Measurements from ENCODE around the gene PLOD1.

The PLOD1 gene

DNA sequence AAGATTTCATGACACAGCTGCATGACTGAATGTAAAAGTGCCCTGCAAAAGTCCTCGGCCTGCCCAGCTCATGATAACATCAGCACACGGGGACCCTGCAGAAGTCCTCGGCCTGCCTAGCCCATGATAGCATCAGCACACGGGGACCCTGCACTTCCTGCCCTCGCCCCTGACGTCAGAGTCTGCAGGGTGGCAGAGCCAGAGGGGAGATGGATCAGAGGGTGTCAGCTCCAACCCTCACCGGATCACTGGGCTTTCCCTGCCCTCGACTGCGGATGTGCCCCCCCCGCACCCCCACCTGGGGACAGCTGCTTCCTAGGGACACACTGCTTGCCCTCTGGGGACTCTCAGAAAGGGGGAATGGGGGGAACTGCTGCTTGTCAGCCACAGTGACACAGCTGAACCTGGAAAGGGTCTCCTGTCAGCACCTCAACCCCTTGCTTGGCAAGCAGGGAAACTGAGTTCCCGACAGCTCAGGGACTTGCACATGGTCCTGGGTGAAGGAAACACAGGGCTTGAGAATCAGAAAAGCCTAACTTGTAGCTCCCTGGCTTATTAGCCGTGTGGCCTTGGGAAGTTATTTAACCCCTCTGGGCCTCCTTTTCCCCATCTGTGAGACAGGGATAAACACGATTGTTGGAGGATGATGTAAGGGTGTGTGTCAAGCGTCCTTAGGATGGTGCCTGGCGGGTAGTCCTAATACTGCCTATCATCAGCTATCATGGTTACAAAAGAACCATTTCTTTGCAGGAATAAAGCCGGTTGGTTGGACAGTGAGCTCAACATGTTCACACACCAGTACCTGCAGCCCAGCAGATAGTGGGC lies 76.4 kb downstream of the PLOD1 start:
- no peak for DNase-seq

DNA sequence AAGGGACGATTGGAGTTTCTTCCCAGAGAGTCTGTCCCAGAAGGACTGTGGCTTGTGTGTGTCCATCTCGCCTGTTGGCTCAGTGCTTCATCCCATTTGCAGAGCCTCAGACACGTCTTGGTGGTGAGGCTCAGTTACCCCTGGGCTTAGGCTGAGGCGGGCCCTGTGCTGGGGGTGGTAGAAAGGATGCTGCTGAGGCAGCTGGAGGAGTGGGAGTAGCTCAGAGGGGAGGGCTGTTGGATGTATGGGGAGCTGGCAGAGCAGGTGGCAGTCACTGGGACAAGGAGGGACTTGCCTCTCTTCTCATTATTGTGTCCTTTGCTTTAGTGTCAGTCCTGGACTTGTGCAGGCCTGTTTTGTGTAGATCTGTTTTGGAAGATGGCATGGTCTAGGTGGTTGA lies 77.5 kb downstream of the PLOD1 start:
- no peak for DNase-seq

DNA sequence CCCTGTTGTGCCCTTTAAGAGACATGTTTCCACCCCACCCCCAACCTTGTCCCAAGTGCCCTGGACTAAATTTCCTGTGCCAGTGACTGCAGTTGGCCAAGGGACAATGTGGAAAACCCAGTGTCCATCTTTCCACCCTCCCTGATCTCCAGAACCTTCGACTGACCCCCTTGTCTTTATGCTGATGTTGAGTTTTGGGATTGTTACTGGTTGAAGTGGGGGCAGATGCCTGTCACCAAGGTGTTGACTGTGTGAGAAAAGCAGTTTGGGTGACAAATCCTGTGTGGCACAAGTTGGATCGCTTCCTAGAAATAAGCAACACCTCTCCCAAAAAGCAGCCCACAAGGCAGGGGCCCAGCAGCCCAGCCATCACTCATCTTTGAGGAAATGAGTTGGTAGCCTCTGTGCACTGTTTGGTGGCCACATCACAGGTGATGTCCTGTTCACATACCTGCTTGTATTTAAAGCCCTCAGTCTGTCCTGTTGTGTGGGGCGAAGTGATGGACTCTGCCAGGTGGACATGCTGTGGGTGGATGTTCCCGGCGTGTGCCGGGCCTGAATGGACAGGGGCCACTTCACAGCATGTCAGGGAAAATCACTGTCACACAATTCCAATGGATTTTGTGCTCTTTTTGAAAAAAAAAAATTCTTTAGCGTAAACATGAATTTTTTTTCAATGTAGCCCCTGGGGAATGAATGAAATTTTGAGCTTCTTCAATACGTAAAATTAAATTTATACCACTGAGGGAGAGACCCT lies 78.2 kb downstream of the PLOD1 start:
- no peak for DNase-seq

DNA sequence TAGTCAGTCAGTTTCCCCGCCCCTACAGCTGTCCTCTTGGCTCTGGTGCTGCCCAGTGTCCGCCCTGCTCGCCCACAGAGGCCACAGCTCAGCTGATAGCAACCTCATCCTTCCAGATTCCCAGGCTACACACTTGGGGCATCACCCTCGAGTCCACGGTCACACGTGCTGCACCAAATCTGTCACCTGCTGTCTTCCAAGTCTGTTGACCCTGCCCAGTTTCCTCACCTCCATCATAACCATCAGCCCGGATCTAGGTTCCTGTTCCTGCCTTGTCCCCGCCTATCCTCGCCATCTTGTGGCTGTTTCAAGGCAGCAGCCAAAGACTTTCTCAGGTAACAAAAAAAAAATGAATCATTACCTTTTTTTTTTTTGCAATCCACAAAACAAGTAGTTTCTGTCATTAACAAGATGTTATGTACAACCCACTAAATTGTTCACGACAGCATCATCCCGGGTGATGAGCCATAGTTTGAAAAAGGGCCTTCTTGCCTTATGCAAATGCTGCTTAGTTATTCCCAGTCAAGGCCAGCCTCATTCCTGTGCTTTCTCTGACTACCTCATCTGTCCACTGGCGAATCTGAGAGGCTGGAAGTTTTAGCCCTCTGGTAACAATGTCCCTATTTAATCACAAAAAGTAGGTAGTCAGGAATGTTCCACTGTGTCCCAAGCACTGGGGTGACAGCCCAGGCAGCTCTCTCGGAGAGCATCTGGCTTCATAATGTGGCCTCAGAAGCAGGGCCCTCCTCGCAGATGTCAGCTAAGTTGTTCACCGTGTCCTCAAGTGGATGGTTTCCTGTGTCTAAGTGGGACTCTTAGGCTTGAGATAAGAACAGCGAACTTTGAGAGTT lies 79.8 kb downstream of the PLOD1 start:
- DNase-seq: peak; percentile 48

DNA sequence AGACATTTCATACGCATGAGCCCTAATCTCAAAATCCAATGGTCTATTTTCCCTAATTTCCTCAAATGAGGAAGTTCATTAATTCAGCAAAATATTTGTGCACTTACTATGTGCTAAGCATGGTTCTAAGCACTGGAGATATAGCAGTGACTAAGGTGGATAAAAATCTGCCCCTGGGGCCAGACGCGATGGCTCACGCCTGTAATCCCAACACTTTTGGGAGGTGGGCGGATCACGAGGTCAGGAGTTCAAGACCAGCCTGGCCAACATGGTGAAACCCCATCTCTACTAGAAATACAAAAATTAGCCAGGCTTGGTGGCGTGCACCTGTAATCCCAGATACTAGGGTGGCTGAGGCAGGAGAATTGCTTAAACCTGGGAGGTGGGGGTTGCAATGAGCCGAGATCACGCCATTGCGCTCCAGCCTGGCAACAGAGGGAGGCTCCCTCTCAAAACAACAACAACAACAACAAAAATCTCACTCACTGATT lies 80.5 kb downstream of the PLOD1 start:
- no peak for DNase-seq

DNA sequence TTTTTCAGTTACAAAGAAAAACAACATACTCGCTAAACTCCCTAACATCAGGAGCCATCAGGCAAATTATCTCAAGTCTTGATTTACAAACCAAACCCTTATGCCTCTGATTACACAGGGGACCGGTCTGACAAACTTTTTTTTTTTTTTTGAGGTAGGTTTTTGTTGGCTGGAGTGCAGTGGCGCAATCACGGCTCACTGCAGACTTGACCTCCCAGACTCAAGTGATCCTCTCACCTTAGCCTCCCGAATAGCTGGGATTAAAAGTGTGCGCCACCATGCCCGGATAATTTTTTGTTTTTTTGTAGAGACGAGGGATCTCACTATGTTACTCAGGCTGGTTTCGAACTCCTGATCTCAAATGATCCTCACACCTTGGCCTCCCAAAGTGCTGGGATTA lies 81.0 kb downstream of the PLOD1 start:
- no peak for DNase-seq

DNA sequence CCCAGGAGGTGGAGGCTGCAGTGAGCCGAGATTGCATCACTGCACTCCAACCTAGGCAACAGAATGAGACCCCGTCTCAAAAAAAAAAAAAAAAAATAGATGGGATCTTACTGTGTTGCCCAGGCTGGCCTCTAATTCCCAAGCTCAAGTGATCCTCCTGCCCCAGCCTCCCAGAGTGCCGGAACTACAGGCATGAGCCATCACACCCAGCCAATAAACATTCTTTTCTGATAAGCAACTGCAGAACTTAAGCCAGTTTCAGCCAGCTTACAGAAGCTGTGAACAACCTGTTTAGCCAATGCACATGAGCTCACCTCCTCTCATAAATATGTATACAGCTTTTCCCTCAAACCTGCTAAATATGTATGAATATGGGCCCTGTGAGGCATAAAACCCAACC lies 81.7 kb downstream of the PLOD1 start:
- no peak for DNase-seq

DNA sequence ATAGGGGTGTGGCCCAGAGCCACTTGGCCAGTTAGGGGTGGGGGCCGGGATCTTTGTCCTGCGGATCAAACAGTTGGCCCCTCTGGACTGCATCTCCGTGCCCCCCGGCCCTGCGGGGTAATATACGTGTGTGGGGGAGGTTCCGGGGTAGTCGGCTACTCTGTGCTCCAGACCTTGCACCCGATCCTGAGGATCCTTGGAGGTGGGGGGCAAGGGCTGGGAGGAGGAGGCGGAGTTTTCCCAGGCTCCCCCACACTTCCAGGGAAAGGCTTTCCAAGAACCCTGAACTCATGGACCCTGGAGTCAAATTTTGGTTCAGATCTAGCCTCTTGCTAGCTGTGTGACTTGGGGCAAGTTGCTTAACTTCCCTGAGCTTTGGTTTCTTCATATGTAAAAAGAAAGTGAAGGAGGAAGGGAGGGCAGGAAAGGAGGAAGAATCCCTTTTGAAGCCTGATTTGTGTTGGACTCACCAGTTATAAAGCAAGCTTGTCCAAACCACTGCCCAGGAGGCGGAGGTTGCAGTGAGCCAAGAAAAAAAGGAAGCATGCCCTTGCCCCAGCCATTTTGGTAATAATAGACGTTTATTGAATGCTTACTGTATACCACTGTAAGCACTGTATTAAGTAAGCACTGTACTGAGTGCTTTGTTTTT lies 85.5 kb downstream of the PLOD1 start:
- no peak for DNase-seq

DNA sequence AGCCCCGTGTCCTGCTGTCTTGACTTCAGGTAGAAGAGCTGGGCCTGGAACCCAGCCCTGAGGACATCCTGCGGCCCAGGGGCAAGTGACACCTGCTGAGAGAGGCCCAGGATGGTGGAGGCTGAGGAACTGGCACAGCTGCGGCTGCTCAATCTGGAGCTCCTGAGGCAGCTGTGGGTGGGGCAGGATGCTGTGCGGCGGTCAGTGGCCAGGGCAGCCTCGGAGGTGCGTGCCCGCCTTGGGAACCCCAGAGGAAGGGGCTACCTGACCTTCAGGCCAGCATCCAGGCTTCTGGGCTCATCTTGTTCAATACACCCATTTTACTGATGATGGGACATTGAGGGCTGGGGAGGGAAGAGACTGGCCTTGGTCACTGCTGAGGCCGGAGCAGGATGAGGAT lies 87.1 kb downstream of the PLOD1 start:
- no peak for DNase-seq

DNA sequence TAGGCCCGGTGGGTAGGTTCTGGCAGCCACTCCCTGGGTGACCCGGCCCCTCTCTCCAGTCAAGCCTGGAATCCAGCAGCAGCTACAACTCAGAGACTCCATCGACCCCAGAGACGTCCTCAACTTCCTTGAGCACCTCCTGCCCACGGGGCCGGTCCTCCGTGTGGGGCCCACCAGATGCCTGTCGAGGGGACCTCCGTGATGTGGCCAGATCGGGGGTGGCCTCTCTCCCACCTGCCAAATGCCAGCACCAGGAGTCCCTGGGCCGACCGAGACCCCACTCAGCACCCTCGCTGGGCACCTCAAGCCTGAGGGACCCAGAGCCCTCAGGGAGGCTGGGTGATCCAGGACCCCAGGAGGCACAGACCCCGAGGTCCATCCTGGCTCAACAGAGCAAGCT lies 87.5 kb downstream of the PLOD1 start:
- DNase-seq: no peak
